GM10266 (cell line): ENCODE data around the gene NHLRC4.

Source experiments
- DNase-seq: peaks from one replicate; pipeline ENCODE4 v3.0.0; 2012; ENCODE audit errors: extremely low spot score
- TF ChIP-seq, protein P1 (sequence below): IDR thresholded peaks from 2 replicates; pipeline ENCODE4 v1.5.1; 2012; ENCODE audit warnings: mild to moderate bottlenecking, low read depth; ENCODE audit not compliant: control insufficient read depth, insufficient read depth; ENCODE audit errors: missing control alignments

NHLRC4 gene, protein sequence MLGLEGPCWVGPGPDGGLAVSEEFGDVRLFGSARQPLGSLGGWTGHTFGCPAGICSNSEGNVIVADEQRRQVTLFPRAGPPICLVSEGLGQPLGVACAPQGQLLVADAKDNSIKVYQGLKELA

DNA sequence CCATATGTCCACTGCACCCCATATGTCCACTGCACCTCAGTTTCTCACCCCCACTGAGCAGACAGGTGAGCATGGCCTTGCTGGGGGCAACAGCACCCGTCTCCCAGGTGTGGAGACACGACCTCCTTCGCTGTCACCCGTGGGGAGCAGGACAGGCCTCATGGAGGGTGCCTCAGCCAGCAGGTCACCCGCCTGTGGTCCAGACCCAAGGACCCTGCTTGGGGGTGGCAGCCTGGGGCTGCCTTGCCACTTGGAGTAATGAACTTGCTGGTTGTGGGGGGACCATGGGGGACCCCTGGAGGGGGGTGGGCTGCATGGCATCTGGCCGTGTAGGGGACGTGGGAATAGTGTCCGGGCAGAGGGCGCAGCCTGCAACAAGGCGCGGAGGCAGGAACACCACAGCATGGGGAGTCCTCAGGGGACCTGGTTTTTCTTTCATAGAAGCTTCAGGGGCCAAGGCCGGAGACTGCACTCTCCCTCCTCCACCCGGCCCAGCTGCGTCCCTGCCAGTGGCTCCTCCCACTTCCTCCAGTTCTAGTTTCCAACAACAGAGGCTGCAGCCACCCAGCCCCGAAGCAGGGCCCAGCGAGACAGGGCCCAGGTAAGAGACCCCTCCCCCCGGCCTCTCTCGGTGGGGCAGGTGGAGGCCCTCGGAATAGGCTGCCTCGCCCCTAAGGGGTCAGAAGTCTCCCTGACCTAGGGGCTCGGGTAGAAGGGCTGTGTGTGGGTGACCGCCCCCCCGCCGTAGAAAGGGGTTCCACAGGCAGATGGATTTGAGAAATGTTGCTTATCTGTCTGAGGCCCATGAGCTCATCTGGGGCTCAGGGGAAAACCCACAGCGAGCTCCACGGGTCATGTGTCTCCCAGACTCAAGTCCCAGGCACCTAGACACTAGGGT, at the start of gene NHLRC4:
Gene NHLRC4 (plus strand): TSS at position 531 of the 898 bp plus-strand sequence. CDS start 1,043 bp downstream, outside the sequence.
- peak; percentile 96 for DNase-seq
- TF ChIP-seq, protein P1, sequence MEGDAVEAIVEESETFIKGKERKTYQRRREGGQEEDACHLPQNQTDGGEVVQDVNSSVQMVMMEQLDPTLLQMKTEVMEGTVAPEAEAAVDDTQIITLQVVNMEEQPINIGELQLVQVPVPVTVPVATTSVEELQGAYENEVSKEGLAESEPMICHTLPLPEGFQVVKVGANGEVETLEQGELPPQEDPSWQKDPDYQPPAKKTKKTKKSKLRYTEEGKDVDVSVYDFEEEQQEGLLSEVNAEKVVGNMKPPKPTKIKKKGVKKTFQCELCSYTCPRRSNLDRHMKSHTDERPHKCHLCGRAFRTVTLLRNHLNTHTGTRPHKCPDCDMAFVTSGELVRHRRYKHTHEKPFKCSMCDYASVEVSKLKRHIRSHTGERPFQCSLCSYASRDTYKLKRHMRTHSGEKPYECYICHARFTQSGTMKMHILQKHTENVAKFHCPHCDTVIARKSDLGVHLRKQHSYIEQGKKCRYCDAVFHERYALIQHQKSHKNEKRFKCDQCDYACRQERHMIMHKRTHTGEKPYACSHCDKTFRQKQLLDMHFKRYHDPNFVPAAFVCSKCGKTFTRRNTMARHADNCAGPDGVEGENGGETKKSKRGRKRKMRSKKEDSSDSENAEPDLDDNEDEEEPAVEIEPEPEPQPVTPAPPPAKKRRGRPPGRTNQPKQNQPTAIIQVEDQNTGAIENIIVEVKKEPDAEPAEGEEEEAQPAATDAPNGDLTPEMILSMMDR = no peak

DNA sequence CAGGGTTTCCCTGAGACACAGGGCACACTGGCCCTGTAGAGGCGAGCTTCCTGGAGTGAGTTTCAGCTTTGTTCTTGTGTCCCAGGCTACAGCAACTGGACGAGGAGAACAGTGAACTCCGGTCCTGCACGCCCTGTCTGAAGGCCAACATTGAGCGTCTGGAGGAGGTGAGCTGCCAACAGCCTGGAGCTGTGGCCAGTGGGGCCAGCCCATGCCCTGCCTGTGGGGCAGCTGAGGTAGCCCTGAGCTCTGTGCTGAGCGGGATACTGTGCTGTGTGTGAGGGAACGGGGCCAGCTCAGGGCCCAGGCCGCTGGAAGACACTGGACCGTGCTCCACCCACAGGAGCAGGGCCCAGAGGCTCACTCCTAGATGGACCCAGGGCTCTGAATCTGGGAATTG, 47.9 kb upstream of the NHLRC4 start:
- DNase-seq = no peak
- TF ChIP-seq, protein P1 = no peak

GRCh38 chr16:519425-519824, 47.4 kb upstream of the NHLRC4 start:
- DNase-seq = no peak
- TF ChIP-seq, protein P1 = no peak

- TF ChIP-seq, protein P1 = no peak
- no peak for DNase-seq
These were observed 46.7 kb upstream of the NHLRC4 start for GRCh38 chr16:519841-520687.

DNA sequence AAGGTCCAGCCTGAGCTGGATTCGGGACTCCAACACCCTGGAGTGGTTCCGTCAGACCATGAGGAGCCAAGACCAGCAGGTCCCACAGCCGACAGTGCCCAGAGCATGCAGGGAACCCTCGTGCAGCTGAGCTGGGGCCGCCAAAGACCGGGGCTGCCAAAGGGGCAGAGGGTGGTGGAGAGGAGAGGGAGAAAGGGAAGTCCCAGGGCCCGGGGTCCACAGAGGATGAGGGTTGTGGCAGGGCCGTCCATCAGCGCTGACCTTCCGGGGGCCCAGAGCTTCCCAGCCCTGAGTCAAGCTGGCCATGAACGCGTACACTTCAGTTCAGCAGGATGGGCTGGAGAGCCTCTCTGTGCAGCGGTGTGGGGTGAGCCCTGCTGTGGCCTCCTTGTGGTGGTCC, 46.0 kb upstream of the NHLRC4 start:
- TF ChIP-seq, protein P1 = no peak
- no peak for DNase-seq

DNA sequence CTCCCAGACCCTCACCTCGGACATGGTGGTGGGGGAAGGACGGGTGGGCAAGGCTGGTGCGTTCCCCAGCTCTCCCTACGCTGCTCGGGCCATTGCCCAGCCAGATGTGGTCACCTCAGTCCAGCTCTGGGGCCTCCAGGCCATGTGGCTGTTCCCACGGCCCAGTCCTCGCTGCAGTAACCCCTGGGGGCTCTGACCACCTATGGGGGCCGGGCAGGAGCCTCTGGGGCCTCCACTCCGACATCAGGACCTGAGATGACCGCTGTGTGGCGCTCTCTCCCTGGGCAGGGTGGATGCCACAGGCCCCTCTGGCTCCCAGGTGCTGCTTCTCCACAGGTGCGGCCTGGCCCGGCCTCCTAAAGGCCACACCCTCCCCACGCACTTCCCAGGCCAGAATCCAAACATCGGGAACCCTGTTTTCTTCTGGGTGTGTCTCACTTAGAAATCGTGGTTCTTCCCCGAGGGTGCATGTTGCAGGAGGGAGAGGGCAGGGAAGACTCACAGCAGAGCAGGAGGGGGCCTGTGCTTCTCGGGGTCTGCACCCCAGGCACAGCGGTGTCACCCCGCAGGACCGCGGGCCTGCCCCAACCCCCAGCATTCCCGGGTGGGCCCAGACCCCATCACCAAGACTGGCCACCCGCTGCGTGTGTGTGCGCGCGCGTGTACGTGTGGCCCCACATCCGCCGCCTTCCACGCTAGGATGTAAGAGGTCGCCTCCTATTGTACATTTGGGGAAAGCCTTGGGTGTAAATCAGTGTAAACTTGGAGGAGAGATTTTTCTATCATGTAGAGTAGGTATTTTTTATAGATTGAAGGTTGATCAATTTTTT, 45.2 kb upstream of the NHLRC4 start:
- no peak for DNase-seq
- TF ChIP-seq, protein P1 = no peak
